ENCODE data around the gene SOCS6. TPM values are rescaled to one million over a fixed set of nuclear protein-coding genes. Genes with fewer than 3 reads are reported as not detected.
"Not testable (repeated sequence)": the region's sequence is repeated elsewhere in the genome, so short reads cannot be mapped to it uniquely, and the experiment has no call there.

The SOCS6 gene
- total and polyA plus RNA-seq, 2 experiments from 2014 or later = 4.4 to 13.3 TPM

DNA sequence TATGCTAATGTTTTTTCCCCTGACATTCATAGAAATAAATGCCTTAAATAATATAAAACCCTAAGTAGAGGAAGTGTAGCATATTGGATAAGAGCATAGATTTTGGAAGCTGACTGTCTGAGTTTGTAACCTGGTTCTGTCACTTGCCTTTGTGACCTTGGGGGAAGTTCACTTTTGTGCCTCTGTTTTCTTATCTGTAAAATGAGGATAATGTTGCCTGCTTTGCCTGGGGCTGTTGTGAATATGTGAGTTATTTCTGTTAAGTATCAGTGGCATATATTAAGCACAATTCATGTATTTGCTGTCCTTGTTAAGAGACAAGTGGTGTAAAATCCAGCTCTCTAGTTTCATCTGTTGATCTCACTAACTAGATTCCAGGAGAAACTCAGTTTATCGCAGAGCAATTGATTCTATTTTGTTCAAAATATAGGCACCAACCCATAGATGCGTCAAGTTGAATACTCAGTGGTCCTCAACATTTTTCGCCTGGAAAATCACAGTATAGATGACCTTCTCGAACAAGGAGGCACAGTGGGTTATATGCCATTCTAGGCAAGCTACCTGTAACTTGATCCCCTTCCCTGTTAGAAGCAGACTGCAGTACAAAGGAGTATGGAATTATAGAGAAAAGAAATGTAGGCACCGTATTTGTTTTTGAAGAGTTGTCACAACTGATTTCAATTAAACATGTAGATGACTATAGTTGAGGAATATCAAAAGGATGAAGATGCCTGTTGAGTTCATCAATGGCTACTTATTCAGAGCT is 67.0 kb downstream of the SOCS6 start:
- Histone ChIP-seq H4K20me1 (replicated peaks; ENCODE audit: insufficient read depth) (no peaks in the 10 kb centered on the region), H3K27ac (ENCODE audit: low read depth) (0 out of 2 replicates have a peak overlapping the region, but pooled peaks have one; percentile 36), H3F3A (replicated peaks; ENCODE audit: low read depth) (no peaks in the 10 kb centered on the region), H3K4me2 (peak overlapping the region; percentile 11; the same call in 1 of the 2 replicates), H3K79me2 (replicated peaks; ENCODE audit: insufficient read depth) (no peaks in the 10 kb centered on the region), H2AFZ (no peak overlapping the region), H3K27me3 (ENCODE audit: insufficient read depth) (no peaks in the 10 kb centered on the region), H3K4me1 (ENCODE audit: insufficient read depth) (peaks cover 22% of the 10 kb centered on the region; the same call in 1 of the 2 replicates), H3K9me2 (ENCODE audit: insufficient read depth) (no peaks in the 10 kb centered on the region), H3K4me3 (no peak overlapping the region), H3K36me3 (ENCODE audit: insufficient read depth) (no peaks in the 10 kb centered on the region)
- H3K4me1 Mint-ChIP-seq = peaks cover 23% of the 10 kb centered on the region
- TF ChIP-seq, protein P1, sequence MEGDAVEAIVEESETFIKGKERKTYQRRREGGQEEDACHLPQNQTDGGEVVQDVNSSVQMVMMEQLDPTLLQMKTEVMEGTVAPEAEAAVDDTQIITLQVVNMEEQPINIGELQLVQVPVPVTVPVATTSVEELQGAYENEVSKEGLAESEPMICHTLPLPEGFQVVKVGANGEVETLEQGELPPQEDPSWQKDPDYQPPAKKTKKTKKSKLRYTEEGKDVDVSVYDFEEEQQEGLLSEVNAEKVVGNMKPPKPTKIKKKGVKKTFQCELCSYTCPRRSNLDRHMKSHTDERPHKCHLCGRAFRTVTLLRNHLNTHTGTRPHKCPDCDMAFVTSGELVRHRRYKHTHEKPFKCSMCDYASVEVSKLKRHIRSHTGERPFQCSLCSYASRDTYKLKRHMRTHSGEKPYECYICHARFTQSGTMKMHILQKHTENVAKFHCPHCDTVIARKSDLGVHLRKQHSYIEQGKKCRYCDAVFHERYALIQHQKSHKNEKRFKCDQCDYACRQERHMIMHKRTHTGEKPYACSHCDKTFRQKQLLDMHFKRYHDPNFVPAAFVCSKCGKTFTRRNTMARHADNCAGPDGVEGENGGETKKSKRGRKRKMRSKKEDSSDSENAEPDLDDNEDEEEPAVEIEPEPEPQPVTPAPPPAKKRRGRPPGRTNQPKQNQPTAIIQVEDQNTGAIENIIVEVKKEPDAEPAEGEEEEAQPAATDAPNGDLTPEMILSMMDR (conservative IDR thresholded peaks at IDR 0.05; ENCODE audit: low read depth in 2 of 2) = no peak
- no peak for TF ChIP-seq STAT1 (IDR thresholded peaks at IDR 0.05; ENCODE audit: unreplicated experiment)
- no peak for TF ChIP-seq ZNF331 (CRISPR knock-in tag; IDR thresholded peaks at IDR 0.05; ENCODE audit: low read depth)
- TF ChIP-seq CREB1 (CRISPR knock-in tag; IDR thresholded peaks at IDR 0.05; ENCODE audit: low read depth) = no peak
- TF ChIP-seq NANOG (IDR thresholded peaks at IDR 0.05; ENCODE audit: borderline replicate concordance) = no peak
- TF ChIP-seq, protein P2, sequence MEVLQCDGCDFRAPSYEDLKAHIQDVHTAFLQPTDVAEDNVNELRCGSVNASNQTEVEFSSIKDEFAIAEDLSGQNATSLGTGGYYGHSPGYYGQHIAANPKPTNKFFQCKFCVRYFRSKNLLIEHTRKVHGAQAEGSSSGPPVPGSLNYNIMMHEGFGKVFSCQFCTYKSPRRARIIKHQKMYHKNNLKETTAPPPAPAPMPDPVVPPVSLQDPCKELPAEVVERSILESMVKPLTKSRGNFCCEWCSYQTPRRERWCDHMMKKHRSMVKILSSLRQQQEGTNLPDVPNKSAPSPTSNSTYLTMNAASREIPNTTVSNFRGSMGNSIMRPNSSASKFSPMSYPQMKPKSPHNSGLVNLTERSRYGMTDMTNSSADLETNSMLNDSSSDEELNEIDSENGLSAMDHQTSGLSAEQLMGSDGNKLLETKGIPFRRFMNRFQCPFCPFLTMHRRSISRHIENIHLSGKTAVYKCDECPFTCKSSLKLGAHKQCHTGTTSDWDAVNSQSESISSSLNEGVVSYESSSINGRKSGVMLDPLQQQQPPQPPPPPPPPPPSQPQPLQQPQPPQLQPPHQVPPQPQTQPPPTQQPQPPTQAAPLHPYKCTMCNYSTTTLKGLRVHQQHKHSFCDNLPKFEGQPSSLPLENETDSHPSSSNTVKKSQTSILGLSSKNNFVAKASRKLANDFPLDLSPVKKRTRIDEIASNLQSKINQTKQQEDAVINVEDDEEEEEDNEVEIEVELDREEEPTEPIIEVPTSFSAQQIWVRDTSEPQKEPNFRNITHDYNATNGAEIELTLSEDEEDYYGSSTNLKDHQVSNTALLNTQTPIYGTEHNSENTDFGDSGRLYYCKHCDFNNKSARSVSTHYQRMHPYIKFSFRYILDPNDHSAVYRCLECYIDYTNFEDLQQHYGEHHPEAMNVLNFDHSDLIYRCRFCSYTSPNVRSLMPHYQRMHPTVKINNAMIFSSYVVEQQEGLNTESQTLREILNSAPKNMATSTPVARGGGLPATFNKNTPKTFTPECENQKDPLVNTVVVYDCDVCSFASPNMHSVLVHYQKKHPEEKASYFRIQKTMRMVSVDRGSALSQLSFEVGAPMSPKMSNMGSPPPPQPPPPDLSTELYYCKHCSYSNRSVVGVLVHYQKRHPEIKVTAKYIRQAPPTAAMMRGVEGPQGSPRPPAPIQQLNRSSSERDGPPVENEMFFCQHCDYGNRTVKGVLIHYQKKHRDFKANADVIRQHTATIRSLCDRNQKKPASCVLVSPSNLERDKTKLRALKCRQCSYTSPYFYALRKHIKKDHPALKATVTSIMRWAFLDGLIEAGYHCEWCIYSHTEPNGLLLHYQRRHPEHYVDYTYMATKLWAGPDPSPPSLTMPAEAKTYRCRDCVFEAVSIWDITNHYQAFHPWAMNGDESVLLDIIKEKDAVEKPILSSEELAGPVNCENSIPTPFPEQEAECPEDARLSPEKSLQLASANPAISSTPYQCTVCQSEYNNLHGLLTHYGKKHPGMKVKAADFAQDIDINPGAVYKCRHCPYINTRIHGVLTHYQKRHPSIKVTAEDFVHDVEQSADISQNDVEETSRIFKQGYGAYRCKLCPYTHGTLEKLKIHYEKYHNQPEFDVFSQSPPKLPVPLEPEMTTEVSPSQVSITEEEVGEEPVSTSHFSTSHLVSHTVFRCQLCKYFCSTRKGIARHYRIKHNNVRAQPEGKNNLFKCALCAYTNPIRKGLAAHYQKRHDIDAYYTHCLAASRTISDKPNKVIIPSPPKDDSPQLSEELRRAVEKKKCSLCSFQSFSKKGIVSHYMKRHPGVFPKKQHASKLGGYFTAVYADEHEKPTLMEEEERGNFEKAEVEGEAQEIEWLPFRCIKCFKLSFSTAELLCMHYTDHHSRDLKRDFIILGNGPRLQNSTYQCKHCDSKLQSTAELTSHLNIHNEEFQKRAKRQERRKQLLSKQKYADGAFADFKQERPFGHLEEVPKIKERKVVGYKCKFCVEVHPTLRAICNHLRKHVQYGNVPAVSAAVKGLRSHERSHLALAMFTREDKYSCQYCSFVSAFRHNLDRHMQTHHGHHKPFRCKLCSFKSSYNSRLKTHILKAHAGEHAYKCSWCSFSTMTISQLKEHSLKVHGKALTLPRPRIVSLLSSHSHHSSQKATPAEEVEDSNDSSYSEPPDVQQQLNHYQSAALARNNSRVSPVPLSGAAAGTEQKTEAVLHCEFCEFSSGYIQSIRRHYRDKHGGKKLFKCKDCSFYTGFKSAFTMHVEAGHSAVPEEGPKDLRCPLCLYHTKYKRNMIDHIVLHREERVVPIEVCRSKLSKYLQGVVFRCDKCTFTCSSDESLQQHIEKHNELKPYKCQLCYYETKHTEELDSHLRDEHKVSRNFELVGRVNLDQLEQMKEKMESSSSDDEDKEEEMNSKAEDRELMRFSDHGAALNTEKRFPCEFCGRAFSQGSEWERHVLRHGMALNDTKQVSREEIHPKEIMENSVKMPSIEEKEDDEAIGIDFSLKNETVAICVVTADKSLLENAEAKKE (CRISPR knock-in tag; IDR thresholded peaks at IDR 0.05) = no peak
- no peak for TF ChIP-seq EZH2 (IDR thresholded peaks at IDR 0.05; ENCODE audit: low read depth, unreplicated experiment)
- TF ChIP-seq EZH2phosphoT487 (IDR thresholded peaks at IDR 0.05; ENCODE audit: unreplicated experiment) = no peak
- no peak for TF ChIP-seq JUNB (IDR thresholded peaks at IDR 0.05; ENCODE audit: unreplicated experiment)
- H3K27me3 Mint-ChIP-seq (ENCODE audit: insufficient read depth, low read depth, poor library complexity) = no peaks in the 10 kb centered on the region
- DNase-seq (ENCODE audit: low spot score) = peak; percentile 30
- peak; percentile 83 for ATAC-seq
- no peak overlapping the region for H3K4me3 Mint-ChIP-seq
- H3K27ac Mint-ChIP-seq = no peak overlapping the region
- peaks cover 6% of the 10 kb centered on the region for H3K9me3 Mint-ChIP-seq
- peaks cover 13% of the 10 kb centered on the region for H3K36me3 Mint-ChIP-seq (ENCODE audit: low read depth)

DNA sequence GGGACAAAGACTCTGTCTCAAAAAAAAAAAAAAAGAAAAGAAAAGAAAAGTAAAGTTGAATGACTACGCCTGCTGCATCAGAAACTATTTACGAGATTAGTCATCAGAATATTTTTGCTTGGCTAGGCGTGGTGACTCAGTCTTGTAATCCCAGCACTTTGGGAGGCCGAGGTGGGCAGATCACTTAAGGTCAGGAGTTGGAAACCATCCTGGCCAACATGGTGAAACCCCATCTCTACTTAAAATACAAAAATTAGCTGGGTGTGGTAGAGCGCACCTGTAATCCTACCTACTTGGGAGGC is 69.2 kb downstream of the SOCS6 start:
- not testable (repeated sequence) for ATAC-seq

More for the DNA sequence above, 69.2 kb downstream of the SOCS6 start:
- H4K20me1 ChIP-seq (replicated peaks; ENCODE audit: insufficient read depth); H3K4me3 Mint-ChIP-seq; H3K27ac ChIP-seq (ENCODE audit: low read depth); H3F3A ChIP-seq (replicated peaks; ENCODE audit: low read depth); H3K36me3 Mint-ChIP-seq (ENCODE audit: low read depth); H2AFZ ChIP-seq; H3K4me3 ChIP-seq; DNase-seq (ENCODE audit: low spot score); H3K27me3 Mint-ChIP-seq (ENCODE audit: insufficient read depth, low read depth, poor library complexity); H3K9me2 ChIP-seq (ENCODE audit: insufficient read depth); H3K36me3 ChIP-seq (ENCODE audit: insufficient read depth); H3K9me3 Mint-ChIP-seq; H3K79me2 ChIP-seq (replicated peaks; ENCODE audit: insufficient read depth); H3K27me3 ChIP-seq (ENCODE audit: insufficient read depth); H3K27ac Mint-ChIP-seq; H3K4me2 ChIP-seq: not testable (repeated sequence)
- peaks cover 15% of the 10 kb centered on the region; the same call in 1 of the 2 replicates for H3K4me1 ChIP-seq (ENCODE audit: insufficient read depth)
- peaks cover 18% of the 10 kb centered on the region; the same call in 2 of the 3 replicates for H3K4me1 Mint-ChIP-seq

Measured in GM23338 (cell line).